AG20443 (cell line): ENCODE measurements around the gene HARS2.
A peak's percentile ranks its signal among the peaks of the same experiment; 100 is the strongest.
"Not testable (repeated sequence)": the region's sequence is repeated elsewhere in the genome, so short reads cannot be mapped to it uniquely, and the experiment has no call there.

ENCODE experiments used
- DNase-seq: peaks from one replicate; pipeline ENCODE4 v3.0.0; 2012; ENCODE audit warnings: low spot score, mixed read lengths

Gene HARS2

GRCh38 chr5:140690941-140691924 is at the start of gene HARS2, which contains the start of gene HARS1:
TSS of gene HARS2 (plus strand) at chr5:140691455. CDS start at chr5:140691649, 194 bp downstream.
TSS of gene HARS1 (minus strand) at chr5:140691370. CDS start at chr5:140691304, 66 bp downstream.
- DNase-seq, result peak; percentile 96

- DNase-seq, result no peak
Observed at GRCh38 chr5:140641716-140642115, 49.5 kb upstream of the HARS2 start.

- peak; percentile 56 for DNase-seq
Observed at GRCh38 chr5:140642718-140643117, 48.5 kb upstream of the HARS2 start.

- DNase-seq, result peak; percentile 22
Observed at GRCh38 chr5:140647042-140647419, 44.2 kb upstream of the HARS2 start.

GRCh38 chr5:140658870-140659269 is 32.4 kb upstream of the HARS2 start:
- DNase-seq, result no peak

- DNase-seq, result not testable (repeated sequence)
Observed at GRCh38 chr5:140660371-140660770, 30.9 kb upstream of the HARS2 start.

GRCh38 chr5:140664030-140664358 is 27.3 kb upstream of the HARS2 start:
- no peak for DNase-seq

GRCh38 chr5:140664359-140665119 is 26.7 kb upstream of the HARS2 start, which contains the start of gene WDR55:
TSS of gene WDR55 (plus strand) at chr5:140664904. CDS start at chr5:140664913, 9 bp downstream.
- peak; percentile 97 for DNase-seq

GRCh38 chr5:140671035-140671434 is 20.2 kb upstream of the HARS2 start:
- not testable (repeated sequence) for DNase-seq

- no peak for DNase-seq
Observed at GRCh38 chr5:140671472-140672125, 19.7 kb upstream of the HARS2 start.

GRCh38 chr5:140672455-140673186 is 18.6 kb upstream of the HARS2 start:
- peak; percentile 20 for DNase-seq

GRCh38 chr5:140673187-140673976 is 17.9 kb upstream of the HARS2 start, which contains the start of gene DND1:
TSS of gene DND1 (minus strand) at chr5:140673576. CDS start at chr5:140673542, 34 bp downstream.
- DNase-seq, result no peak

- no peak for DNase-seq
Observed at GRCh38 chr5:140674211-140674610, 17.0 kb upstream of the HARS2 start.

- DNase-seq, result no peak
Observed at GRCh38 chr5:140674629-140675028, 16.6 kb upstream of the HARS2 start.

- DNase-seq, result no peak
Observed at GRCh38 chr5:140677947-140678346, 13.3 kb upstream of the HARS2 start.

- no peak for DNase-seq
Observed at GRCh38 chr5:140678993-140679392, 12.3 kb upstream of the HARS2 start.

GRCh38 chr5:140690376-140690932 is 801 bp upstream of the HARS2 start:
- DNase-seq, result no peak

- DNase-seq, result no peak
Observed at GRCh38 chr5:140694276-140694675, 3.0 kb downstream of the HARS2 start.

GRCh38 chr5:140696891-140697492 is 5.7 kb downstream of the HARS2 start:
- no peak for DNase-seq
